ENCODE measurements around the gene UST.
"Not testable (repeated sequence)": the region's sequence is repeated elsewhere in the genome, so short reads cannot be mapped to it uniquely, and the experiment has no call there.

UST gene

DNA sequence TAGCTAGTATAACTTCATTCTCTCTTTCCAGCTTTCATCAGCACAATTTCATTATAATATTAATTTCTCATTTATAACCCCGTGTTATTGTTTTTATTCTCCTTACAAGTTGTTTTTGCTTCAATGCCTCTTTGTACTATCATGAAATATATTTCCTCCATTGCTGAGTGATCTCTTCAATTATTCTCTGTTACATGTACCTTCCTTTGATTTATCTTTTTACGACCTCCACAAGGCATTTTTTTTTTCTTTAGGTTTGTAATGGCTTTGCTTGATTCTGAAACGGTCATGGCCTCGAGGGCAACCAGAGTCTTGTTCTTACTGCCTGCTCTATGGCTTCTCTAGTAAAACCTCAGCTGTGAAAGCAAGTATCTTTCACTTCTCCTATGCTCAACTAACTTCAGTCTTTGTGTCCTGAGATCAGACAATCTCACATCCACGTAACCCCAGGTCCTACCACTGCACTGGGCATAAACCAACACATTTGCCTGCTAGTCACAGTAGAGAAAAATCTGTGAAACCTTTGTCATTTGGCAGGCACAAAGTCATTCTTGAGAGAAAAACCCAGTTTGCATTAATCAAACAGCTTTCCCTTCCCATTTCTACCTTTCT, 119.9 kb downstream of the UST start:
- no peak for DNase-seq

DNA sequence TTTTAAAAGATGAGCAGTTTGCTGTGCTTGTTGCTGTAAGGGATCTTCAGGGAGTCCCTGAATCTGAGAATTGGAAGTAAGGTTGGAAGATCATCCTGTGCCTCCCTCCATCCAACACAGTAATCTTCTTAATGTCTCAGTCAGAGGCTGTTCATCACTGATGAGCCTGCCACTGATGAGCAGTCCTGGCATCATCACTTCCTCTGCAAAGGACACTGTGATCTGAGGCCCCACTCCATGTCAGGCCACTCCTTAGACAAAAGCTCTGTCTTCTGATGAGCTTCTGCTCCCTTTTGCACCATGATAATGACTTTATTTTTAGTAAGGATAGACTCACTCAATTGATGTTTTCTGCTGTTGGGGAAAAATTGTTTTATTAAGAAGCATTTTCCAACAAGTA, 121.0 kb downstream of the UST start:
- DNase-seq: no peak

GRCh38 chr6:148868314-148868713, 121.5 kb downstream of the UST start:
- DNase-seq: no peak

DNA sequence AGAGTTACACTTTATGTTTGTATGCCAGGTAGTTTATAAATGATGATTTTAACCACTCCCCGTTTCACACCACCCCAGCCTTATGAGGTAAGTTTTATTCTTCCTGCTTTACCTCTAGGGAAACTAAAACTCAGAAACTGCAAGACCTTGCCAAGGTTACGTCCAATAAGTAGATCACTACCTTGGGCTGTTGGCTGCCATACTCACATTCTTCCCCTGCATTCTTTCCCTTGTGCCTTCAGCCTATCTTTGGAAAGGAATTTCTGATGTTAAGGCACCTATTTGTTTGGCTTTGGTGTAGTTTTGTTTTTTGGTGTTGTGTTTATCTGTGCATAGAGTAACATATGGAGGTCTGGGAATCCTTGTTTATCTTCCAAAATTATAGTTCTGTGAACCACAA, 122.1 kb downstream of the UST start:
- no peak for DNase-seq

- no peak for DNase-seq
These were observed 122.8 kb downstream of the UST start for GRCh38 chr6:148869585-148869984.

DNA sequence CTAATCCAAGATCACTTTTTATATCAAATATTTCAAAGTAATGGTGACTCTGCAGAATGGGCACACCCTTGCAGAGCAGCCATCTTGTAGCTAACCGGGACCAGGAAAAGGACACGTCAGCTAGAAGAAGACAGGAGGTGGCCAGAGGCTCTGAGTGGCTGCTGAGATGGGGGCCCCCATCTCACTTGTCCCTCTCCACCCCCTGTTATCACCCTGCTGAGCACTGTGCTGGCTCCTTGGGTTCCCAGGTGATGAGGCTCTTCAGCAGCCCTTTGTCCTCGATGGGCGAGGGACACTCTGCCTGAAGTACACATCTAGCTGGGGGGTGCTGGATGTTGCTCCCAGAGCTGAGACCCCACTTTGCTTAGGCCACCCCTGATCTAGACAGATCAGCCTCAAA, 126.3 kb downstream of the UST start:
- no peak for DNase-seq

- no peak for DNase-seq
These were observed 127.0 kb downstream of the UST start for GRCh38 chr6:148873868-148874267.

DNA sequence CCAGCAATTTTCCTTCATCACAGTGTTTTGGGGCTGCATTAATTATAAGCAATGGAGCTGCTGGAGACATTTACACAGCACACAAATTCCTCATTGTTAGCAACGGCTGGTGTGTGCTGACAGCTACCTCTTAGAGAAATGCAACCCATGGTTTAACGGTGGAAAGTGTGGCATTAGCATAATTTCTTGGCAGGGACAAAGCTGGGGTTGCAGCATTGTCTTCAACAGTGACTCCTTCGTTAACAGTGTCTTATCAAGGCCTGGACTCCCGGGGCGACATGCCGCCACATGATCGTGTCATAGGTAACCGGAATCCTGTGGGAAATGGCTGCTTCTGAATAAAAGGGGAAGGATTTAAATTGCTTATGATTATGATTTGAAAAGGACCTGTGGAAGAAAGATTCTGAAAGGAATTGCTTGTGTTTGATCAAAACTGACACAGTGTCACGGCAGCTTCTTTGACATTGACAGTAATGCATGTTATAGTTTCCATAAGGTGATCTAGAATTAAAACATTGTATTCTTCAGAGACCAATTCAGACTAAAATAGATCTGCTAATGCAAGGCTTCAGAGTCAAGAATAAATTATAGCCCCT, 128.0 kb downstream of the UST start:
- no peak for DNase-seq

GRCh38 chr6:148878683-148879082, 131.9 kb downstream of the UST start:
- DNase-seq: no peak

GRCh38 chr6:148880742-148881141, 133.9 kb downstream of the UST start:
- not testable (repeated sequence) for DNase-seq

GRCh38 chr6:148881593-148882311, 134.9 kb downstream of the UST start:
- DNase-seq: no peak

DNA sequence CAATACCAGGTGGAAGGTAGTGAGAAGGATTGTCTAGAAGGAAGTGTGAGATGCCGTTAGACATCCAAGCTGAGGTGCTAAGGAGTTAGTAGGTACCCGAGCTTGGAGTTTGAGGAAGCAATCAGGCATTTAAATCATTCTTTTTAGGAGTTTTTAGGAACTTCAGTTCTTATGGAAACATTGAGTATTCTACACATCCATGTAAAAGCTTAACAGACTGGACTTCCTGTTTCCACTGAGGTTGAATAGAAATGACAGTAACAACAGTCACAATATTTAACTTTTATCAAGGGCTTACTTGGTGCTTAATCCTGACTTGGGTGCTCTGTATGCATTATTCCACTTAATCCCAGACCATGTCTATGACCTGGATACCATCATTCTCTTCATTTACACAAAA, 136.4 kb downstream of the UST start:
- no peak for DNase-seq

GRCh38 chr6:148884461-148884860, 137.6 kb downstream of the UST start:
- no peak for DNase-seq

DNA sequence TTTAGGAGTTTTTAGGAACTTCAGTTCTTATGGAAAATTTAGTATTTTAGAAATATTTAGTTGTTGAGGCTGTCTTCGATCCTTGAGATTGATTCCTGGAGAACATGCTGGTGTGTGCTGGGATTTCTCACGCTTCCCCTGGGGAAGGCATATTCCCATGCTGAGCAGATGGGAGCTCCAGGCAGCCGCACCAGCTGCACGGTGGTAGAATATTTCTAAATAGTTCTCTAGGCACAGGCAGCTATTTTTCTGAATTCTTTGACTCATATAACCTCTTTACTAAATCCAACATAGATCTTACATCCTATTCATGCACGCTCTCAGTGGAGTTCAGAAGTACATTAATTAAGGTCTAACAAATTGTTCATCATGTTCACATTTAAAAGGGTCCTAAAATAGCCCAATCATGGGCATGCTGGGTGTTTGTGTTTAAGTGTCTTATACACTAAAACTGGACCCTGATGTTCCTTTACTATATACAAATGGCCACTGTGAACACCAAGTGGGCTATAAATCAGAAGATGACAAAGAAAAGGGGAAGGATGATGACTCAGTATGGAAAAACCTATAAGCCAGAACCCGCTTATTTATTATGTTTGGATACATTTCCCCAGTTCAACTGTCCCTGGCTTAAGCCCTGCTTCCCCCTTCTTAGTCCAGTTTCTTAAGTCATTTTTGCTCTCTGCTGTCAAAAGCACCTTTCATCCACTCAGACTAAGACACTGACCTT, 138.5 kb downstream of the UST start:
- DNase-seq: peak in 4 of 58 donors; percentile 4 to 20 (median 12)

- no peak for DNase-seq
These were observed 139.4 kb downstream of the UST start for GRCh38 chr6:148885925-148886845.

DNA sequence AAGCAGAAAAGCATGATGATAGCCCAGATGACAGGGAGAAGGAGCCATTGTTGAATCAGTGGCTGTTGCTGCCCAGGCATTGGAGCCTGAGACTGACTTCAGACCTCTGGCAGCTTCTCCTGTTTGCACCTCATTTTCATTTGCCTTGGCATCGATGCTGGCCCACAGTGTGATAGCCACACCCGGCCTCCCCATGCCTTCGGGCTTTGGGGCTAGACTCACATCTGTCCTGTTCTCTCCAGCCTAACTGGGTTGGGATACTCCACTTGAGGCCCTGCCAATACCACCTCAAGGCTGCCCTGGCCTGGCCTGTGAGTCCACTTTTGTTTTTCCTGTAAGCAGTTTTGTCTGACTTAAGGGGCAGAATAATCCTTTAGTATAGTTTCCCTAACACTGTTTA, 140.4 kb downstream of the UST start:
- DNase-seq: peak in 1 of 58 donors; percentile 3

GRCh38 chr6:148888856-148889255, 142.0 kb downstream of the UST start:
- peak in 13 of 58 donors; percentile 7 to 56 (median 13) for DNase-seq

DNA sequence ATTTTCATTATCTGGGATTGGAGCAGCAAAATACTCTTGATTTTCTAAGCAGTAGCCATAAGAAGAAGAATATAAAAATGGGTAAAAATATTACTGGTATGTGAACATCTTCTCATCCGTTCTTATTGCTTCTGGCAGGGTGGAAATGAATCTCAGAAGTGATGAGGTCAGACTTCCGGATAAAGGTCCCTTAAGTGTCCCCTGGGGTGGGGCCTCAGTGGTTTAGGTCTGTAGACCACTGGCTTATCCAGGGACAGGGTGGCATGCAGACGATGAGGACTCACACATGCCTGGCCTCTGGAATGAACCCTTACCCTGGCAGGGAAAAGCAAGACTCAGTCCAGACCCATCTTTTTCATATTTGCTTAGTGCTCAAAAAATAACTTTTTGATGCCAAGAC, 143.3 kb downstream of the UST start:
- DNase-seq: no peak

- no peak for DNase-seq
These were observed 144.0 kb downstream of the UST start for GRCh38 chr6:148890652-148891404.

DNA sequence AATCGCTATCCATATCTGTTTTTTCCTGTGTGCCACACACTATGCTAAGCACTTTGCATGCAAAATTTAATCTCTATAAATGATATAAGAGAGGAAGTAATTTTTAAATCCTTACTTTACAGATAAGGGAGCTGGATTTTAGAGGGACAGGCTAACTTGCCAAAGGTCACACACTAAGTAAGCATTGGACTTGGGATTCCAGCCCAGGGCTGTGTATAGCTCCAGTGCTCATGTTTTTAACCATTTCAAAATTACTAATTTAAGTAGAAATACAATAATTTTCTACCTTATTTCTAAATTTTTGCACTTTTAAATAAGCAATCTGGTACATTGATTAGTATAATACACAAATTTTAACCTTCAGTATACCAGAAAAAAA, 144.6 kb downstream of the UST start:
- no peak for DNase-seq

Data from anterior cingulate cortex (tissue), 58 donors.